ENCODE data around the gene NRM. TPM values are rescaled to one million over a fixed set of nuclear protein-coding genes. Genes with fewer than 3 reads are reported as not detected.
A peak's percentile ranks its signal among the peaks of the same experiment; 100 is the strongest.

Gene NRM
- total RNA-seq, 1 experiment from 2014 or later, result 31.2 TPM

- Mint-ChIP-seq H3K4me1 (peaks cover 5% of the 10 kb centered on the region), H3K27ac (no peak overlapping the region; the same call in 1 of the 2 replicates), H3K9me3 (no peaks in the 10 kb centered on the region), H3K4me3 (no peak overlapping the region), H3K27me3 (ENCODE audit: low read depth) (no peaks in the 10 kb centered on the region; the same call in 1 of the 2 replicates), H3K36me3 (peaks cover 45% of the 10 kb centered on the region)
- no peak for DNase-seq (ENCODE audit: low spot score)
- TF ChIP-seq SMAD4 (CRISPR knock-in tag; IDR thresholded peaks at IDR 0.05), result no peak
- TF ChIP-seq, protein P1, sequence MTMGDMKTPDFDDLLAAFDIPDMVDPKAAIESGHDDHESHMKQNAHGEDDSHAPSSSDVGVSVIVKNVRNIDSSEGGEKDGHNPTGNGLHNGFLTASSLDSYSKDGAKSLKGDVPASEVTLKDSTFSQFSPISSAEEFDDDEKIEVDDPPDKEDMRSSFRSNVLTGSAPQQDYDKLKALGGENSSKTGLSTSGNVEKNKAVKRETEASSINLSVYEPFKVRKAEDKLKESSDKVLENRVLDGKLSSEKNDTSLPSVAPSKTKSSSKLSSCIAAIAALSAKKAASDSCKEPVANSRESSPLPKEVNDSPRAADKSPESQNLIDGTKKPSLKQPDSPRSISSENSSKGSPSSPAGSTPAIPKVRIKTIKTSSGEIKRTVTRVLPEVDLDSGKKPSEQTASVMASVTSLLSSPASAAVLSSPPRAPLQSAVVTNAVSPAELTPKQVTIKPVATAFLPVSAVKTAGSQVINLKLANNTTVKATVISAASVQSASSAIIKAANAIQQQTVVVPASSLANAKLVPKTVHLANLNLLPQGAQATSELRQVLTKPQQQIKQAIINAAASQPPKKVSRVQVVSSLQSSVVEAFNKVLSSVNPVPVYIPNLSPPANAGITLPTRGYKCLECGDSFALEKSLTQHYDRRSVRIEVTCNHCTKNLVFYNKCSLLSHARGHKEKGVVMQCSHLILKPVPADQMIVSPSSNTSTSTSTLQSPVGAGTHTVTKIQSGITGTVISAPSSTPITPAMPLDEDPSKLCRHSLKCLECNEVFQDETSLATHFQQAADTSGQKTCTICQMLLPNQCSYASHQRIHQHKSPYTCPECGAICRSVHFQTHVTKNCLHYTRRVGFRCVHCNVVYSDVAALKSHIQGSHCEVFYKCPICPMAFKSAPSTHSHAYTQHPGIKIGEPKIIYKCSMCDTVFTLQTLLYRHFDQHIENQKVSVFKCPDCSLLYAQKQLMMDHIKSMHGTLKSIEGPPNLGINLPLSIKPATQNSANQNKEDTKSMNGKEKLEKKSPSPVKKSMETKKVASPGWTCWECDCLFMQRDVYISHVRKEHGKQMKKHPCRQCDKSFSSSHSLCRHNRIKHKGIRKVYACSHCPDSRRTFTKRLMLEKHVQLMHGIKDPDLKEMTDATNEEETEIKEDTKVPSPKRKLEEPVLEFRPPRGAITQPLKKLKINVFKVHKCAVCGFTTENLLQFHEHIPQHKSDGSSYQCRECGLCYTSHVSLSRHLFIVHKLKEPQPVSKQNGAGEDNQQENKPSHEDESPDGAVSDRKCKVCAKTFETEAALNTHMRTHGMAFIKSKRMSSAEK (CRISPR knock-in tag; IDR thresholded peaks at IDR 0.05; ENCODE audit: borderline replicate concordance), result no peak
- no peak for TF ChIP-seq ESRRA (CRISPR knock-in tag; IDR thresholded peaks at IDR 0.05; ENCODE audit: borderline replicate concordance)
- no peak for TF ChIP-seq NFE2L1 (CRISPR knock-in tag; IDR thresholded peaks at IDR 0.05)
- TF ChIP-seq, protein P2, sequence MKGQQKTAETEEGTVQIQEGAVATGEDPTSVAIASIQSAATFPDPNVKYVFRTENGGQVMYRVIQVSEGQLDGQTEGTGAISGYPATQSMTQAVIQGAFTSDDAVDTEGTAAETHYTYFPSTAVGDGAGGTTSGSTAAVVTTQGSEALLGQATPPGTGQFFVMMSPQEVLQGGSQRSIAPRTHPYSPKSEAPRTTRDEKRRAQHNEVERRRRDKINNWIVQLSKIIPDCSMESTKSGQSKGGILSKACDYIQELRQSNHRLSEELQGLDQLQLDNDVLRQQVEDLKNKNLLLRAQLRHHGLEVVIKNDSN (CRISPR knock-in tag; IDR thresholded peaks at IDR 0.05), result 0 out of 2 replicates have a peak, but pooled peaks have one; percentile 18
- ATAC-seq, result peak; percentile 78
- POLR2A ChIA-PET, result no interaction called here
- CTCF ChIA-PET, result interaction anchor here (1.5 kb wide), 1 partner anchor 21 kb away, joined by 3 read pairs; no protein-coding TSS in a partner anchor
These were observed 9.6 kb upstream of the NRM start for GRCh38 chr6:30700340-30700739.

- Mint-ChIP-seq H3K36me3 (peaks cover 14% of the 10 kb centered on the region), H3K4me1 (peaks cover 11% of the 10 kb centered on the region), H3K9me3 (no peaks in the 10 kb centered on the region), H3K27me3 (ENCODE audit: low read depth) (no peaks in the 10 kb centered on the region), H3K4me3 (no peak overlapping the region), H3K27ac (no peak overlapping the region)
- DNase-seq (ENCODE audit: low spot score) (no peak), ATAC-seq (no peak)
- no peak for TF ChIP-seq KAT7 (CRISPR knock-in tag; IDR thresholded peaks at IDR 0.05; ENCODE audit: borderline replicate concordance)
- TF ChIP-seq, protein P3, sequence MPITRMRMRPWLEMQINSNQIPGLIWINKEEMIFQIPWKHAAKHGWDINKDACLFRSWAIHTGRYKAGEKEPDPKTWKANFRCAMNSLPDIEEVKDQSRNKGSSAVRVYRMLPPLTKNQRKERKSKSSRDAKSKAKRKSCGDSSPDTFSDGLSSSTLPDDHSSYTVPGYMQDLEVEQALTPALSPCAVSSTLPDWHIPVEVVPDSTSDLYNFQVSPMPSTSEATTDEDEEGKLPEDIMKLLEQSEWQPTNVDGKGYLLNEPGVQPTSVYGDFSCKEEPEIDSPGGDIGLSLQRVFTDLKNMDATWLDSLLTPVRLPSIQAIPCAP (CRISPR knock-in tag; IDR thresholded peaks at IDR 0.05), result no peak
- no peak for TF ChIP-seq MXD4 (CRISPR knock-in tag; IDR thresholded peaks at IDR 0.05; ENCODE audit: borderline replicate concordance)
- TF ChIP-seq GABPB1 (CRISPR knock-in tag; IDR thresholded peaks at IDR 0.05), result no peak
- TF ChIP-seq ZNF281 (CRISPR knock-in tag; IDR thresholded peaks at IDR 0.05), result no peak
- TF ChIP-seq NR1H2 (CRISPR knock-in tag; IDR thresholded peaks at IDR 0.05), result no peak
- TF ChIP-seq, protein P2 (CRISPR knock-in tag; IDR thresholded peaks at IDR 0.05), result no peak
- no peak for TF ChIP-seq ZMAT4 (CRISPR knock-in tag; IDR thresholded peaks at IDR 0.05)
- no peak for TF ChIP-seq ZNF219 (CRISPR knock-in tag; IDR thresholded peaks at IDR 0.05; ENCODE audit: borderline replicate concordance)
- no peak for TF ChIP-seq ZNF425 (CRISPR knock-in tag; conservative IDR thresholded peaks at IDR 0.05)
- TF ChIP-seq, protein P4, sequence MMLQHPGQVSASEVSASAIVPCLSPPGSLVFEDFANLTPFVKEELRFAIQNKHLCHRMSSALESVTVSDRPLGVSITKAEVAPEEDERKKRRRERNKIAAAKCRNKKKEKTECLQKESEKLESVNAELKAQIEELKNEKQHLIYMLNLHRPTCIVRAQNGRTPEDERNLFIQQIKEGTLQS (CRISPR knock-in tag; conservative IDR thresholded peaks at IDR 0.05), result no peak
- POLR2A ChIA-PET, result no interaction called here
- CTCF ChIA-PET, result interaction anchor here (1.2 to 5.6 kb wide), 3 partner anchors 18 to 34 kb away, joined by 3 to 30 read pairs (median 8); partner anchors contain the start of gene DHX16
These were observed 5.6 kb upstream of the NRM start for GRCh38 chr6:30696432-30696831.

All from WTC11 (cell line).